Right lobe of liver (tissue), 4 donors: ENCODE data around the gene GTSF1L.

Experiments
- CTCF ChIP-seq, 4 donors: fragments of 200-600 bp in 3 of 4; fragments of 450-650 bp in 1 of 4; IDR thresholded peaks; one replicate each; pipeline versions ENCODE4 v1.5.1 to v1.8.0; 2016 to 2022; ENCODE audit warnings: antibody characterized with exemption in 4 of 4, mild to moderate bottlenecking in 2 of 4
- POLR2A ChIP-seq: fragments of 450-650 bp; IDR thresholded peaks from one replicate; pipeline ENCODE4 v1.6.1; 2017; ENCODE audit warnings: antibody characterized with exemption, mild to moderate bottlenecking
- donor health status: DM: no; HTN: no; CAD: no.
- donor health status: DM: no; HTN: no; CAD: no.
- donor health status: DM: no; HTN: yes; CAD: no.

- TF ChIP-seq CTCF (IDR thresholded peaks at IDR 0.05) (no peak), POLR2A (no peak)
Observed at GRCh38 chr20:43721429-43722152, 5.2 kb downstream of the GTSF1L start.
